ENCODE results near the gene SLX9.

- TF ChIP-seq YY1 (IDR thresholded peaks at IDR 0.05; ENCODE audit: insufficient read depth, insufficient read length) (no peak), ZNF274 (IDR thresholded peaks at IDR 0.05; ENCODE audit: low read depth, low read length) (no peak)
Measured at GRCh38 chr21:44969931-44970755, 30.3 kb downstream of the SLX9 start.

All from NT2/D1 (cell line).